Measurements from ENCODE around the gene EPB42. TPM values are rescaled to one million over a fixed set of nuclear protein-coding genes. Genes with fewer than 3 reads are reported as not detected.

The EPB42 gene
- total RNA-seq: 1.8 TPM
- not detected for polyA plus RNA-seq

GRCh38 chr15:43220991-43221403 lies at the start of gene EPB42:
TSS of gene EPB42 (minus strand) at chr15:43221018. CDS start at chr15:43220825, 193 bp downstream.
- H3K36me3 ChIP-seq (ENCODE audit: insufficient read depth): no peaks in the 10 kb centered on the region
- H3K4me3 ChIP-seq (ENCODE audit: low read depth, low read length): no peak within 1 kb of the TSS
- no peaks in the 10 kb centered on the region for H3K4me1 ChIP-seq (ENCODE audit: insufficient read depth)
- H3K27ac ChIP-seq (ENCODE audit: low read depth): no peak within 1 kb of the TSS
- DNase-seq (ENCODE audit: extremely low spot score): no peak
- WGBS: 59% methylated on average over 3 of the region's 3 CpGs

- no peak for DNase-seq (ENCODE audit: extremely low spot score)
- no peak overlapping the region for H3K27ac ChIP-seq (ENCODE audit: low read depth)
- H3K36me3 ChIP-seq (ENCODE audit: insufficient read depth): no peaks in the 10 kb centered on the region
- 83% methylated on average over 5 of the region's 5 CpGs for WGBS
- H3K4me3 ChIP-seq (ENCODE audit: low read depth, low read length): no peak overlapping the region
- no peaks in the 10 kb centered on the region for H3K4me1 ChIP-seq (ENCODE audit: insufficient read depth)
Measured at GRCh38 chr15:43270113-43270665, 49.4 kb upstream of the EPB42 start.

- 46% methylated on average over 11 of the region's 11 CpGs for WGBS
- H3K27ac ChIP-seq (ENCODE audit: low read depth): no peak overlapping the region
Measured at GRCh38 chr15:43268111-43269105, 47.6 kb upstream of the EPB42 start.

GRCh38 chr15:43267439-43267838 lies 46.6 kb upstream of the EPB42 start:
- 90% methylated on average over 2 of the region's 2 CpGs for WGBS

More at GRCh38 chr15:43268111-43269105, 47.6 kb upstream of the EPB42 start:
- DNase-seq (ENCODE audit: extremely low spot score): no peak
- H3K4me3 ChIP-seq (ENCODE audit: low read depth, low read length): no peak overlapping the region
- H3K36me3 ChIP-seq (ENCODE audit: insufficient read depth): no peaks in the 10 kb centered on the region
- no peaks in the 10 kb centered on the region for H3K4me1 ChIP-seq (ENCODE audit: insufficient read depth)

GRCh38 chr15:43266834-43267233 lies 46.0 kb upstream of the EPB42 start, which contains the start of gene TGM5:
TSS of gene TGM5 (minus strand) at chr15:43266928. CDS start at chr15:43266849, 79 bp downstream.
- Histone ChIP-seq H3K27ac (ENCODE audit: low read depth) (no peak within 1 kb of the TSS), H3K4me1 (ENCODE audit: insufficient read depth) (no peaks in the 10 kb centered on the region), H3K4me3 (ENCODE audit: low read depth, low read length) (no peak within 1 kb of the TSS), H3K36me3 (ENCODE audit: insufficient read depth) (no peaks in the 10 kb centered on the region)
- no peak for DNase-seq (ENCODE audit: extremely low spot score)
- WGBS: 68% methylated on average over 8 of the region's 8 CpGs

More at GRCh38 chr15:43267439-43267838, 46.6 kb upstream of the EPB42 start:
- no peak for DNase-seq (ENCODE audit: extremely low spot score)
- no peaks in the 10 kb centered on the region for H3K36me3 ChIP-seq (ENCODE audit: insufficient read depth)
- no peaks in the 10 kb centered on the region for H3K4me1 ChIP-seq (ENCODE audit: insufficient read depth)
- H3K27ac ChIP-seq (ENCODE audit: low read depth): no peak overlapping the region
- no peak overlapping the region for H3K4me3 ChIP-seq (ENCODE audit: low read depth, low read length)

GRCh38 chr15:43266386-43266785 lies 45.6 kb upstream of the EPB42 start:
- Histone ChIP-seq H3K4me1 (ENCODE audit: insufficient read depth) (no peaks in the 10 kb centered on the region), H3K27ac (ENCODE audit: low read depth) (no peak overlapping the region), H3K4me3 (ENCODE audit: low read depth, low read length) (no peak overlapping the region), H3K36me3 (ENCODE audit: insufficient read depth) (no peaks in the 10 kb centered on the region)
- WGBS: 94% methylated on average over 2 of the region's 2 CpGs
- no peak for DNase-seq (ENCODE audit: extremely low spot score)

GRCh38 chr15:43260011-43260615 lies 39.3 kb upstream of the EPB42 start:
- 89% methylated on average over 19 of the region's 19 CpGs for WGBS
- Histone ChIP-seq H3K4me1 (ENCODE audit: insufficient read depth) (no peaks in the 10 kb centered on the region), H3K27ac (ENCODE audit: low read depth) (no peak overlapping the region), H3K4me3 (ENCODE audit: low read depth, low read length) (no peak overlapping the region), H3K36me3 (ENCODE audit: insufficient read depth) (no peaks in the 10 kb centered on the region)
- no peak for DNase-seq (ENCODE audit: extremely low spot score)

GRCh38 chr15:43258781-43259180 lies 38.0 kb upstream of the EPB42 start:
- Histone ChIP-seq H3K4me3 (ENCODE audit: low read depth, low read length) (no peak overlapping the region), H3K27ac (ENCODE audit: low read depth) (no peak overlapping the region), H3K4me1 (ENCODE audit: insufficient read depth) (no peaks in the 10 kb centered on the region), H3K36me3 (ENCODE audit: insufficient read depth) (no peaks in the 10 kb centered on the region)
- no peak for DNase-seq (ENCODE audit: extremely low spot score)
- 79% methylated on average over 8 of the region's 8 CpGs for WGBS

GRCh38 chr15:43256341-43256740 lies 35.5 kb upstream of the EPB42 start:
- no peak overlapping the region for H3K4me3 ChIP-seq (ENCODE audit: low read depth, low read length)
- no peaks in the 10 kb centered on the region for H3K36me3 ChIP-seq (ENCODE audit: insufficient read depth)
- H3K4me1 ChIP-seq (ENCODE audit: insufficient read depth): no peaks in the 10 kb centered on the region
- no peak overlapping the region for H3K27ac ChIP-seq (ENCODE audit: low read depth)
- WGBS: 87% methylated on average over 7 of the region's 7 CpGs
- no peak for DNase-seq (ENCODE audit: extremely low spot score)

- 69% methylated on average over 2 of the region's 2 CpGs for WGBS
- H3K4me3 ChIP-seq (ENCODE audit: low read depth, low read length): no peak overlapping the region
- no peaks in the 10 kb centered on the region for H3K4me1 ChIP-seq (ENCODE audit: insufficient read depth)
- H3K36me3 ChIP-seq (ENCODE audit: insufficient read depth): no peaks in the 10 kb centered on the region
- no peak overlapping the region for H3K27ac ChIP-seq (ENCODE audit: low read depth)
- DNase-seq (ENCODE audit: extremely low spot score): no peak
Measured at GRCh38 chr15:43255376-43255775, 34.6 kb upstream of the EPB42 start.

- Histone ChIP-seq H3K36me3 (ENCODE audit: insufficient read depth) (no peaks in the 10 kb centered on the region), H3K27ac (ENCODE audit: low read depth) (no peak overlapping the region), H3K4me3 (ENCODE audit: low read depth, low read length) (no peak overlapping the region), H3K4me1 (ENCODE audit: insufficient read depth) (no peaks in the 10 kb centered on the region)
- 51% methylated on average over 15 of the region's 15 CpGs for WGBS
- DNase-seq (ENCODE audit: extremely low spot score): no peak
Measured at GRCh38 chr15:43253431-43254403, 32.9 kb upstream of the EPB42 start.

GRCh38 chr15:43251871-43252250 lies 31.0 kb upstream of the EPB42 start:
- H3K36me3 ChIP-seq (ENCODE audit: insufficient read depth): no peaks in the 10 kb centered on the region
- DNase-seq (ENCODE audit: extremely low spot score): no peak
- H3K4me1 ChIP-seq (ENCODE audit: insufficient read depth): no peaks in the 10 kb centered on the region
- WGBS: 78% methylated on average over 4 of the region's 4 CpGs
- no peak overlapping the region for H3K27ac ChIP-seq (ENCODE audit: low read depth)
- no peak overlapping the region for H3K4me3 ChIP-seq (ENCODE audit: low read depth, low read length)

All from urinary bladder (tissue), 4 donors.